ENCODE results near the gene C14orf180.

GRCh38 chr14:104637546-104638003 lies 58.0 kb downstream of the C14orf180 start:
- TF ChIP-seq, protein P1, sequence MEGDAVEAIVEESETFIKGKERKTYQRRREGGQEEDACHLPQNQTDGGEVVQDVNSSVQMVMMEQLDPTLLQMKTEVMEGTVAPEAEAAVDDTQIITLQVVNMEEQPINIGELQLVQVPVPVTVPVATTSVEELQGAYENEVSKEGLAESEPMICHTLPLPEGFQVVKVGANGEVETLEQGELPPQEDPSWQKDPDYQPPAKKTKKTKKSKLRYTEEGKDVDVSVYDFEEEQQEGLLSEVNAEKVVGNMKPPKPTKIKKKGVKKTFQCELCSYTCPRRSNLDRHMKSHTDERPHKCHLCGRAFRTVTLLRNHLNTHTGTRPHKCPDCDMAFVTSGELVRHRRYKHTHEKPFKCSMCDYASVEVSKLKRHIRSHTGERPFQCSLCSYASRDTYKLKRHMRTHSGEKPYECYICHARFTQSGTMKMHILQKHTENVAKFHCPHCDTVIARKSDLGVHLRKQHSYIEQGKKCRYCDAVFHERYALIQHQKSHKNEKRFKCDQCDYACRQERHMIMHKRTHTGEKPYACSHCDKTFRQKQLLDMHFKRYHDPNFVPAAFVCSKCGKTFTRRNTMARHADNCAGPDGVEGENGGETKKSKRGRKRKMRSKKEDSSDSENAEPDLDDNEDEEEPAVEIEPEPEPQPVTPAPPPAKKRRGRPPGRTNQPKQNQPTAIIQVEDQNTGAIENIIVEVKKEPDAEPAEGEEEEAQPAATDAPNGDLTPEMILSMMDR (IDR thresholded peaks at IDR 0.05), result no peak
- no peak for TF ChIP-seq POLR2A (IDR thresholded peaks at IDR 0.05)

Data from adrenal gland (tissue), 5 donors.